Panc1 (cell line): ENCODE data around the gene VMO1.

ENCODE experiments used
- POLR2AphosphoS5 ChIP-seq: IDR thresholded peaks from 2 replicates; pipeline ENCODE4 v1.6.1; 2012; ENCODE audit warnings: mild to moderate bottlenecking, low read depth, low read length, moderate library complexity
- SIN3A ChIP-seq: IDR thresholded peaks from 2 replicates; pipeline ENCODE4 v1.6.1; 2012; ENCODE audit warnings: low read depth, mild to moderate bottlenecking, low read length, moderate library complexity, borderline replicate concordance; ENCODE audit not compliant: insufficient read depth
- TF ChIP-seq, protein P1 (sequence below): fragments of 450-650 bp; IDR thresholded peaks from 2 replicates; pipeline ENCODE4 v1.5.1; 2017; ENCODE audit warnings: mild to moderate bottlenecking
- TF ChIP-seq, protein P2 (sequence below), 2 experiments: IDR thresholded peaks; 2 replicates each; pipeline ENCODE4 v1.6.1; 2011 to 2012; ENCODE audit warnings: low read depth in 2 of 2, control low read depth in 1 of 2, low read length in 1 of 2, mild to moderate bottlenecking in 1 of 2, moderate library complexity in 1 of 2; ENCODE audit not compliant: insufficient read depth in 1 of 2

DNA sequence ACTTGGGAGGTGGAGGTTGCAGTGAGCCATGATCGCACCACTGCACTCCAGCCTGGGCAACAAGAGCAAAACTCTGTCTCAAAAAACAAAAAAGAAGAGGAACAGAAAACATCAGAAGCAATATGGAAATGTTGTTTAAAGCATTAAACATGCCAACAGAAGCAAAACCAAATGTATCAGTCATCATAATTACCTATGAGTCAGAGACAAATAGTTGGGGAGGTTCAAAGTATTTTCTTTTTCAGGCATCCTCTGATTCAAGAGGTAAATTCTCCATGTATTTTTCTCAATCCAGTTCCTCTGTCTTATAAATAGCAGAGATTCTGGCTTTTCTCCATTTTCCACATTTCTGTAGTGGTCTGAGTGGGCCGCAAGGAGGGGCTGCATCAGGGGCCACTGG, 16.5 kb downstream of the VMO1 start:
- TF ChIP-seq, protein P1, sequence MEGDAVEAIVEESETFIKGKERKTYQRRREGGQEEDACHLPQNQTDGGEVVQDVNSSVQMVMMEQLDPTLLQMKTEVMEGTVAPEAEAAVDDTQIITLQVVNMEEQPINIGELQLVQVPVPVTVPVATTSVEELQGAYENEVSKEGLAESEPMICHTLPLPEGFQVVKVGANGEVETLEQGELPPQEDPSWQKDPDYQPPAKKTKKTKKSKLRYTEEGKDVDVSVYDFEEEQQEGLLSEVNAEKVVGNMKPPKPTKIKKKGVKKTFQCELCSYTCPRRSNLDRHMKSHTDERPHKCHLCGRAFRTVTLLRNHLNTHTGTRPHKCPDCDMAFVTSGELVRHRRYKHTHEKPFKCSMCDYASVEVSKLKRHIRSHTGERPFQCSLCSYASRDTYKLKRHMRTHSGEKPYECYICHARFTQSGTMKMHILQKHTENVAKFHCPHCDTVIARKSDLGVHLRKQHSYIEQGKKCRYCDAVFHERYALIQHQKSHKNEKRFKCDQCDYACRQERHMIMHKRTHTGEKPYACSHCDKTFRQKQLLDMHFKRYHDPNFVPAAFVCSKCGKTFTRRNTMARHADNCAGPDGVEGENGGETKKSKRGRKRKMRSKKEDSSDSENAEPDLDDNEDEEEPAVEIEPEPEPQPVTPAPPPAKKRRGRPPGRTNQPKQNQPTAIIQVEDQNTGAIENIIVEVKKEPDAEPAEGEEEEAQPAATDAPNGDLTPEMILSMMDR, result no peak
- TF ChIP-seq, protein P2, sequence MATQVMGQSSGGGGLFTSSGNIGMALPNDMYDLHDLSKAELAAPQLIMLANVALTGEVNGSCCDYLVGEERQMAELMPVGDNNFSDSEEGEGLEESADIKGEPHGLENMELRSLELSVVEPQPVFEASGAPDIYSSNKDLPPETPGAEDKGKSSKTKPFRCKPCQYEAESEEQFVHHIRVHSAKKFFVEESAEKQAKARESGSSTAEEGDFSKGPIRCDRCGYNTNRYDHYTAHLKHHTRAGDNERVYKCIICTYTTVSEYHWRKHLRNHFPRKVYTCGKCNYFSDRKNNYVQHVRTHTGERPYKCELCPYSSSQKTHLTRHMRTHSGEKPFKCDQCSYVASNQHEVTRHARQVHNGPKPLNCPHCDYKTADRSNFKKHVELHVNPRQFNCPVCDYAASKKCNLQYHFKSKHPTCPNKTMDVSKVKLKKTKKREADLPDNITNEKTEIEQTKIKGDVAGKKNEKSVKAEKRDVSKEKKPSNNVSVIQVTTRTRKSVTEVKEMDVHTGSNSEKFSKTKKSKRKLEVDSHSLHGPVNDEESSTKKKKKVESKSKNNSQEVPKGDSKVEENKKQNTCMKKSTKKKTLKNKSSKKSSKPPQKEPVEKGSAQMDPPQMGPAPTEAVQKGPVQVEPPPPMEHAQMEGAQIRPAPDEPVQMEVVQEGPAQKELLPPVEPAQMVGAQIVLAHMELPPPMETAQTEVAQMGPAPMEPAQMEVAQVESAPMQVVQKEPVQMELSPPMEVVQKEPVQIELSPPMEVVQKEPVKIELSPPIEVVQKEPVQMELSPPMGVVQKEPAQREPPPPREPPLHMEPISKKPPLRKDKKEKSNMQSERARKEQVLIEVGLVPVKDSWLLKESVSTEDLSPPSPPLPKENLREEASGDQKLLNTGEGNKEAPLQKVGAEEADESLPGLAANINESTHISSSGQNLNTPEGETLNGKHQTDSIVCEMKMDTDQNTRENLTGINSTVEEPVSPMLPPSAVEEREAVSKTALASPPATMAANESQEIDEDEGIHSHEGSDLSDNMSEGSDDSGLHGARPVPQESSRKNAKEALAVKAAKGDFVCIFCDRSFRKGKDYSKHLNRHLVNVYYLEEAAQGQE (IDR thresholded peaks at IDR 0.05; ENCODE audit: insufficient read depth in 1 of 2, low read depth in 2 of 2, low read length in 1 of 2), result no peak
- TF ChIP-seq POLR2AphosphoS5, result no peak
- TF ChIP-seq SIN3A, result no peak
